HK-2 (cell line): Measurements from ENCODE around the gene AKAP10.
A peak's percentile ranks its signal among the peaks of the same experiment; 100 is the strongest.
"Not testable (repeated sequence)": the region's sequence is repeated elsewhere in the genome, so short reads cannot be mapped to it uniquely, and the experiment has no call there.

ENCODE experiments used
- DNase-seq: peaks from one replicate; pipeline ENCODE4 v3.0.0-alpha.2; 2018; ENCODE audit not compliant: unreplicated experiment

Gene AKAP10, protein sequence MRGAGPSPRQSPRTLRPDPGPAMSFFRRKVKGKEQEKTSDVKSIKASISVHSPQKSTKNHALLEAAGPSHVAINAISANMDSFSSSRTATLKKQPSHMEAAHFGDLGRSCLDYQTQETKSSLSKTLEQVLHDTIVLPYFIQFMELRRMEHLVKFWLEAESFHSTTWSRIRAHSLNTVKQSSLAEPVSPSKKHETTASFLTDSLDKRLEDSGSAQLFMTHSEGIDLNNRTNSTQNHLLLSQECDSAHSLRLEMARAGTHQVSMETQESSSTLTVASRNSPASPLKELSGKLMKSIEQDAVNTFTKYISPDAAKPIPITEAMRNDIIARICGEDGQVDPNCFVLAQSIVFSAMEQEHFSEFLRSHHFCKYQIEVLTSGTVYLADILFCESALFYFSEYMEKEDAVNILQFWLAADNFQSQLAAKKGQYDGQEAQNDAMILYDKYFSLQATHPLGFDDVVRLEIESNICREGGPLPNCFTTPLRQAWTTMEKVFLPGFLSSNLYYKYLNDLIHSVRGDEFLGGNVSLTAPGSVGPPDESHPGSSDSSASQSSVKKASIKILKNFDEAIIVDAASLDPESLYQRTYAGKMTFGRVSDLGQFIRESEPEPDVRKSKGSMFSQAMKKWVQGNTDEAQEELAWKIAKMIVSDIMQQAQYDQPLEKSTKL

DNA sequence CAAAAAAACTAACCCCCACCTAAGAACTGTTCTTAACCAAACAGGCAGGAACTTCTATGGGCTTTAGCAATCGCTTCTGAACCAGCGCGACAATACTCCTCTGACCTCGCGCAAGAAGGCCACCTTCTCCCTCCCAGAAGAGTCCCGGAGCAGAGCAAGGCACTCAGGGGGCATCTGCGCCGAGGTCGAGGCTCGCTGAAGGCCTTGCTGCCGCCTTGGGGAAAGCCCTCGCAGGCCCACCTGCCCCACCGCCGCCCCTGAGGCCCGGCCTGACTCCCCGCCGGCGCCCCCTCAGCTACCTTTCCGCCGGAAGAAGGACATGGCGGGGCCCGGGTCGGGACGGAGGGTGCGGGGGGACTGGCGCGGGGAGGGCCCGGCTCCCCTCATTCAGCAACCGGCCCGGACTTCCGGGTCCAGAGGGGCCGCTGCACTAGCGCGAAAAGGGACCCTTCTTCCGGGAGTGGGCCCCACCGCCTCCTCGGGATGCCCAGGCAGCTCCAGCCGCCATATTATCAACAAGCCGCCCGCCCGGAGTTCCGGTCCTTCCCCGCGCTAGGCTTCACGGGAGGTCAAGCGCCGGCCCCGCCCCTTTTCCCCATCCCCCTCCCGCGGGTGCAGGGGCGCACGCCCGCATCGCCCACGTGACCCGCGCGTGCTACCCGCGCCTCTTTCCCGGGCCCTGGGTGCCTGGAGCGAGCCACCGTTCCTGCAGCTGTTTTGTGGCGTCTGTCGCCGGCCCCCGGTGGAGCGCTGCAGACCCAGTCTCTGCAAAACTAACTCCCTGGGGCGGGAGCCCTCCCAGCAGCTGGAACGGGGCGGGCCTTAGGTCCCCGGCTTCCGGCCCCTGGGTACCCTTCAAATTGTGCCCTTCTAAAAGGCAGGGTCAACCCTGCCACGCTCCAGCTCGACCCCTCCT, at the start of gene AKAP10:
AKAP10 (minus strand) TSS at position 536 of the 916 bp plus-strand sequence; CDS start at position 387, 149 bp downstream.
- peak; percentile 92 for DNase-seq

DNA sequence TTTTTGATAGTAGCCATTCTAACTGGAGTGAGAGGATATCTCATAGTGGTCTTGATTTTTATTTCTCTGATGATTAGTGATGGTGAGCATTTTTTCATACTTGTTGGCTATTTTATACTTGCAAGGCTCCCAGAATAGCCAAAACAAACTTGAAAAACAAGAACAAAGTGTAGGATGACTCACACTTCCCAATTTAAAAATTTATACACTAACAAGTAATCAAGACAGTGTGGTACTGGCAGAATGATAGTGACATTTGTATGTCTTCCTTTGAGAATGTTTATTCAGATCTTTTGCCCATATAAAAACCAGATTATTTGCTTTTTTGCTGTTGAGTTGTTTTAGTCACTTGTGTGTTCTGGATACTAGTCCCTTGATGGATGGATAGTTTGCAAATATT, 49.3 kb upstream of the AKAP10 start:
- DNase-seq = no peak

DNA sequence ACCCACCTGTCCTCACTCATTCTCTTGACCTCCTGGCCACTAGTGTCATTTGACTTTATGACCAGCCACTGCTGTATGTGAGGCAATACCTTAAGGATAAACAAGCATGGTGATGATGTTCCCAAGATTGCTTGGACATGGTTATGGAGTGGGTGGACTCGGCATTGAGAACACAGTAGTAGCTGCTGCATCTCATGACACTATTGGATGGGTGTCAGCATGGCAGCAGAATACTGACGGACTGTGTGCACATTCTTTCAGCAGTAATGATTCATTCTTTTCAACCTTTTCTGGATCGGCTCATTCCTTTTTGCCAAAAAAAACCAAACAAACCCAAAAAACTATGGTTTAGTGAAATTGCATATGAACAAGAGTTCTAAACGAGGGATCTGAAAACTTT, 45.1 kb upstream of the AKAP10 start:
- no peak for DNase-seq

DNA sequence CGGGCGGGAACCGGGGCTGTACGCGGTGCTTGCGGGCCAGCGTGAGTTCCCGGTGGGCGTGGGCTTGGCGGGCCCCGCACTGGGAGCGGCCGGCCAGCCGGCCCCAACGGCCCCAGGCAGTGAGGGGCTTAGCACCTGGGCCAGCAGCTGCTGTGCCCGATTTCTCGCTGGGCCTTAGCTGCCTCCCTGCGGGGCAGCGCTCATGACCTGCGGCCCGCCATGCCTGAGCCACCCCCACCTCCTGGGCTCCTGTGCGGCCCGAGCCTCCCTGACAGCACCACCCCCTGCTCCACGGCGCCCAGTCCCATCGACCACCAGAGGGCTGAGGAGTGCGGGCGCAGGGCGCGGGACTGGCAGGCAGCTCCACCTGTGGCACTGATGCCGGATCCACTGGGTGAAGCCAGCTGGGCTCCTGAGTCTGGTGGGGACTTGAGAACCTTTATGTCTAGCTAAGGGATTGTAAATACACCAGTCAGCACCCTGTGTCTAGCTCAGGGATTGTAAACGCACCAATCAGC, 38.9 kb upstream of the AKAP10 start:
- DNase-seq = not testable (repeated sequence)

DNA sequence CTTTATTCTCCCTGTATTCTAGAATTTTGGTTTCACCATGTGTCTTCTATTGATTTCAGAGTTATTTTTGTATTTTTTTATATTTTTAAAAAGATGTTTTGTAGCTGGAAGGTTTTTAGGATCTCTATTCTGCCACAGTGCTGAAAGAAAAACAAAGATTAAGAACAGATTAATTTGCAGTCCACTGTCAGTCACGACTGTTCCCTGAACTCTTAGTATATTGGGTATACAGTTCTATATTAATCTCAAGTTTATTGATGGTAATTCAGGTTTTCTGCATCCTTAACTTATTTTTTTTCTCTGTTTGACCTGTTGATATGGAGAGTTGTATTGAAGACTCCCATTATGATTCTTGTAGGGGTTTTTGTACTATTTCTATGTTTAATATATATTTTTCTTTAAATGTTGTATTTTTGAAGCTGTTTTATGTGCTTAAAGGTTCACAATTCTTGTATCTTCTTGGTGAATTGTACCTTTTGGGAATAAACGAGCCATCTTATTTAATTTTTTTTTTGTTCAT, 34.4 kb upstream of the AKAP10 start:
- no peak for DNase-seq

DNA sequence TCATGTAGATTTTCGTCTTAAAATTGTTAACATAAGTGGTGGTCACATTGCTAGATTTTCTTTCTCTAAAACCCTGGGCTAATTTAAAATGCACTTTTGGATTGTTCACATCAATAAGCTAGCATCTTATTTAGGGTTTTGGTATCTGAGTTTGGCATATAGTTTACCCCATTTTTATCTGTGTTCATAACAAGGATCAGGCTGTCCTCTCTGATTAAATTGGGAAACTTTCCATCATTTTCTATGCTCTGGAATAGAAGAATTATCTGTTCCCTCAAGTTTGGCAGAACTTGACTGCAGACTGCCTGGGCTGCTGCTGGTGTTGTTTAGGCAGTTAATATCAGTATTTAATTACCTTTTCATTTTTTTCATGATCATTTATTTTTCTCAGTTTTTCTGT, 33.3 kb upstream of the AKAP10 start:
- DNase-seq = no peak

DNA sequence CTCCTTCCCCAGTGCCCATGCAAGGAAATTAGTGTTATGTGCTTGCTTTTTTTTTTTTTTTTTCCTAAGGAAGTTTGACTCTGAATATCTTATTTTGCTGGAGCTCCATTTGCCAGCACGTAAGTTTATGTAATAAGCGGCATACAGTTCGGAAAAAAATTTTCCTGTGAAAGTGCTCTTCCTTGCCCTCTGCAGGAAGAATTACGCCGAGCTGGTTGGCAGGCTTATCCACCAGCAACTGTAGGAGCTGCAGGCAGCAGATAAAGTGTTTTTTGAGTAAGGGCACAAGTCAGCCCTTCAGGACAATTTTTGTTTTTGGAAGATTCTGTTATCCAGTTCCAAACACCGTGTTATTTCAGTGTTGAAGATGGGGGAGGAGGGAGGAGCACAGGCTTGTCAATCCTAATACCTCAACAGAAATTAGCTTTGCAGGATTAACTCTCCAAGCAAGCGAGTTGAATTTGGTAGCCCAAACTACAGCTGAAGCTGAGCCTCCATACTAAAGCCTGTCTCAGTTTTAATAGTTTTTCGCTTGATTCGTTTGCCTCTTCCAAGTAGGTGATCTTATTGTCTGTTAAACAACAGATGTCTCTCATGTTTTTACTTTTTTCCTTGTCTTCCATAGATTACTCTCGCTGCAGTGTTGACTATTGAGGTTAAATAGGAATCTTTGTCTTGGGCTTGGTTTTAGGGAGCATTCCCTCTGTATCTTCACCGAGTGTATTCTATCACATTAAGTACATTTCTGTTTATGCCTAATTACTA, 32.7 kb upstream of the AKAP10 start:
- peak; percentile 14 for DNase-seq

DNA sequence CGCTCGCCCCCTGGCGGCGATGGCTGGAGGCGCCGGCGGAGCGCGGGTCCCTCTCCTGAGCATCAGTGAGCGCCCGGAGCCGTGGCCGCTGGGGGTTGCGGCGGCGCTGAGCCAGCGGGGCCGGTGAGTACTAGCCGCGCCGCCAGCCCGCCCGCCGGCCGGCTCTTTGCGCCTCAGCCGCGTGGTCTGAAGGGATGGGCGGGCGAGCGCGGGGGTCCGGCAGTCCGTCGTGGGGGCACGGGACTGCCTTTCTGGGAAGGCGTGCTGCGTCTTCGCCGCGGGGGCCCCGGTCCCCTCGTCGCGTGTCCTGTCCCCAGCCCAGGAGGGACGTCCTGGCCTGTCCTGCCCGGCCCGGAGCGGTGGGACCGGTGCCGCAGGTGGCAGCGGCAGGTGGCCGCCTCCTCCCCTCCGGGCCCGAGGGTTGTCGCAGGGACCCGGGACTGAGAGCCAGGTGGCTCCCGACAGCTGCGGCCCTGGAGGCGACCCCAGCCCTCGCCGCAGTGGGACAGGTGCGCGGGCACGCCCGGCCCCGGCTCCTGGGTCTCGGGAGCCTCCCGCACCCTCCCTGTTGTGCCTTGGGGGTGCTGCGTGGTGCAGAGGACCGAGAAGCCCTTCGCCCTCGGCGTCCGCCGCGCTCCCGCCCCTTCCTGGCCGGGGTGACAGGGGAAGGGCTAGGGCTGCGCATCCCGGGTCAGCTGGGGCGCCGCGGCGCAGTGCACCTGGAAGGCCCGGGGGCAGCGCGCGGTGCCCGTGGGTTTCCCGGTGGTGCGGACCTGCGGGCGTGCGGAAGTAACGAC, 31.9 kb upstream of the AKAP10 start, which contains the start of gene SPECC1:
SPECC1 (plus strand) TSS at position 58 of the 797 bp plus-strand sequence. CDS start 87,293 bp downstream, outside the sequence.
- peak; percentile 87 for DNase-seq

DNA sequence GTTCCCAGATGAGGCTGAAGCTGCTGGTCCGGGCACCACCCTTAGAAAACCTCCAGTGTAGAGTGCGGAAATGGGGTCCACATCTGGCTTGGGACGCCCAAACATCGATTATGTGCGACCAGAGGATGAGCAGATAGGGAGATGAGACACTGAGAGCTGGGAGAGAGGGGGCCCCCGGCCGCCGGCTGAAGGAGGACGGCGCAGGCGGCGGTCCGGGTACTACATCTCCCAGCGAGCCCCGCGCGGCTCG, 31.3 kb upstream of the AKAP10 start:
- no peak for DNase-seq

DNA sequence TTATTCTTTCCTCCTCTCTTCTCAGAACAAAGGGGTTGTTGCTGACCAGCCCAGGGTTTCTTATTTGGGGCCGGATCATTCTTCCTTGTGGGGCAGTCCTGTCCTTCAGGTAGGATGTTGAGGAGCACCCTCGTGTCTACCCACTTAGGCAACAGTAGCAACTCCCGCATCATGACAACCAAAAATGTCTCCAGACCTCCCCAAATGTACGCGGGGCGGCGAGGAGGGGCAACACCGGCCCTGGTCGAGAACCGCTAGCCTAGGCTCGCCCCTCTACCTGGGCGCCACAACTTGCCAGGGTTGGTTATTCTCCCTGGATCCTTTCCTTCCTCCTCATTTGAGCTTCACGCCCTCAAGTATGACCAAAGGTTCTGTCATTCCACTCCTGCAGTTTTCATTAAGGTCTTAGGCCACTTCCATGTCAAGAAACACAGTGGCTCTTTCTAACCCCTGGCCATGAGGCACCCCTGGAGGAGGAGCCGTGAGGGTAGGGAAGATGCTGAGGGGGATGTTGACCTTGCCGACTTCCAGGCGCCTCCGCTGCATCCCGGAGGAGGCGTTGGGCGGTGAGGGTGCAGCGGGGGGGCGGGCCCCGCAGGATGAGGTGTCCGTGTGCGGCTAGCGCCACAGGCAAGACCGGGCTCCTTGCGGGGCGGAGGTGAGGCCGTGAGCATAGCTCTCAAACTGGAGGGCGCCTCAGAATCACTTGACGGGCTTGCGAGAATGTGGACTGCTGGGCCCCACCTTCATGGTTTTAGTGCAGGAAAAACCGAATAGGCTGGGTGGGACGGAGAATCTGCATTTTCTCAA, 30.8 kb upstream of the AKAP10 start:
- DNase-seq = no peak

DNA sequence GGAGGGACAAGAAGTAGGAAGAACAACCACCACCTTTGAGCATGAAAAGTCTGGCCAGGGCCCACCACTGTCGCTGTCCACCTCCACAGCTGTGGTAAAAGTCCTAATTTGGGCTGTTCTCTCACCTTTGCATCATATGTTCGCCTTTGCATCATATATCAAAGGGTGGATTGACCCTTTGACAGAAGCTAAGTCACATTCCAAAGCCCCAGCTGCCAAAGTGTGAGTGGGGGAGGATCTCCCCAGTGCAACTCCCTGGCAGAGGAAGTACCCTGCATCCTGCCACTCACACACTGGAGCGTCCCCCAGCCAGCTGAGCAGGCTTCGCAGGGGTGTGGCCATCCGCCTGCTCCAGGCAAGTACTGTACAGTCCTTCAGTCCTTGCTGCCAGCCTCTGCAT, 18.9 kb upstream of the AKAP10 start:
- no peak for DNase-seq

DNA sequence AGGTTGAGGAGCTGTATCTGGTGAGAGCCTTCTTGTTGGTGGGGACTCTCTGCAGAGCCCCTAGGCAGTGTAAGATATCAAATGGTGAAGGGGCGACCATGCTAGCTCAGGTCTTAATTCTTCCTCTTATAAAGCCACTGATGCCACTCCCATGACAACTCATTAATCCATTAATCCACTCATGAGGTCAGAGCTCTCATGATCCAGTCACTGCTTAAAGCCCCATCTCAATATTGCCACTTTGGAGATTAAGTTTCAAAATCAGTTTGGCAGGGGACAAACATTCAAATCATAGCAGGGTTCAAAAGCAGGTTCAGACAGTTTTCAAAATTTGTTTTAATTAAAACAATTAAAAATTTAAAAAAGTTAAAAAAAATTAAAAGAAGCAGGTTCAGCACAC, 18.5 kb upstream of the AKAP10 start:
- DNase-seq = no peak

DNA sequence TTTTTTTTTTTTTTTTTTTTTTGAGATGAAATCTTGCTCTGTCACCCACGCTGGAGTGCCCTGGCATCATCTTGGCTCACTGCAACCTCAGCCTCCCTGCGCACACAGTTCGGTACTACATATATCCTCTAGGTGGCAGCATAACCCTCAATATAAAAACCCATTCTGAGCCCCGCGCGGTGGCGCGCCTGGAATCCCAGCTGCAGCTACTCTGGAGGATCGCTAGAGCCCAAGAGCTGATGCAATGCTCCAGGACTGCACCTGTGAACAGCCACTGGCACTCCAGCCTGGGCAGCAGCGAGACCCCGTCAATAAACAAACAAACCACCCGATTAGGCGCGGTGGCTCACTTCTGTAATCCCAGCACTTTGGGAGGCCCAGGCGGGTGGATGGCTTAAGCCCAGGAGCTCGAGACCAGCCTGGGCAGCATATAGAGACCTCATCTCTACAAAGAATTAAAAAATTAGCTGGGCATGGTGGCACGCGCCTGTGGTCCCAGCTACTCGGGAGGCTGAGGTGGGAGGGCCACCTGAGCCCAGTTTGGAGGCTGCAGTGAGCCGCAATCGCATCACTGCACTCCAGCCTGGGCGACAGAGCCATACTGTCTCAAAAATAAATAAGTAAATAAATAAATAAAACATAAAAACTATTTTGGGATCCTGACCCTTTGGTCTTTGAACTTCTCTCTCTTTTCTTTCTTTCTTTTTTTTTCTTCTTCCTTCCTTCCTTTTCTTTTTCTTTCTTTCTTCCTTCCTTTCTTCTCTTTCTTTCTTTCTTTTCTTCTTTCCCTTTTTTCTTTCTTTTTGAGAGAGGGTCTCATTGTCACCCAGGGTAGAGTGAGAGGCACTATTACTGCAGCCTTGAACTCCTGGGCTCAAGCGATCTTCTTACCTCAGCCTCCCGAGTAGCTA, 15.4 kb upstream of the AKAP10 start:
- peak; percentile 87 for DNase-seq

DNA sequence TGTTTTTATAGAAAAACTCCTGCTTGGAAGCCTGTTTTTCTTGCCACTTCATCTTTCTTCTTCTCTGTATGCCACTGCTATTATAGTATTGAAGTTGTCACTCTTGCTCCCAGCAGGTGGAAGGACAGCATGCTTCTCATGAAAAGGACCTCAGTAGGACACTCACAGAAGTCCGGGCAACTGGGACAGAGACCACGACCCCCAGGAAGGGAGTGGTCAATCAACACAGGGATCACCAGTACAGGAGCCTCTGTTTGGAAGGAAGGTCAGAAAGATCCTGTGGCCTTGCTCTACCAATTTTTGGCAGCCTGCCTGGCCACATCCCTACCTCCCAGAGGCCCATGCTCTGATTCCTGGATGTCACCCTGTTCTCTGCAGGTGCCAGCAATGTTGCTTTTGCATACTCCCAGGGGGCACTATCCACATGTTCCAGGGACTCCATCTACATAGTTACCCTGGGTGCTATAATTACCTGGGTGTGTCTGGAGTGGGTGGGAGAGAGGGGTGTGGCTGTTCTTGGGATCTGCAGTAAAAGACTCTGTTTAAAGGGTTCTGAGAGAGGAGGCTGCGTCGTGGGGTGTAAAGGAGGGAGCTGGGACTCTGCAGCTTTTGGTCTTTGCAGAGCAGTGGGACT, 13.7 kb upstream of the AKAP10 start:
- no peak for DNase-seq

DNA sequence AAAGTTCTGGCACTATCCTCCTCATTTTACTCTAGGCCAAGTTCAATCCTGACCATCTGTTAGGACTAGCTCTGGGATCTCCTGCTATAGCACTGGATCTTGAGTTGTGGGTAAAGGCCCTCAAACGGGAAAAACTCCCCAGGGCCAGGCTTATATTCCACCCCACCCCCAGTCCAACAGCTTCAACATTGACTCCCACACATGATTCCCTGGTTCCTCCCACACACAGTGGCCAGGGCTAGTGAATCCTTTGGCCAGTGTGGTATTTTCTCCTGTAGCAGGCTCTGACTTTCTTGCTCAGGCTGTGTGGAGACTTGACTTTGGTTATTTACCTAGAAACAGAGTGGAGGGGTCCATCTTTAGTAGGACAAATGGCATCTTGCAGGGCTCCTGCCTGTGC, 10.3 kb upstream of the AKAP10 start:
- DNase-seq = no peak

DNA sequence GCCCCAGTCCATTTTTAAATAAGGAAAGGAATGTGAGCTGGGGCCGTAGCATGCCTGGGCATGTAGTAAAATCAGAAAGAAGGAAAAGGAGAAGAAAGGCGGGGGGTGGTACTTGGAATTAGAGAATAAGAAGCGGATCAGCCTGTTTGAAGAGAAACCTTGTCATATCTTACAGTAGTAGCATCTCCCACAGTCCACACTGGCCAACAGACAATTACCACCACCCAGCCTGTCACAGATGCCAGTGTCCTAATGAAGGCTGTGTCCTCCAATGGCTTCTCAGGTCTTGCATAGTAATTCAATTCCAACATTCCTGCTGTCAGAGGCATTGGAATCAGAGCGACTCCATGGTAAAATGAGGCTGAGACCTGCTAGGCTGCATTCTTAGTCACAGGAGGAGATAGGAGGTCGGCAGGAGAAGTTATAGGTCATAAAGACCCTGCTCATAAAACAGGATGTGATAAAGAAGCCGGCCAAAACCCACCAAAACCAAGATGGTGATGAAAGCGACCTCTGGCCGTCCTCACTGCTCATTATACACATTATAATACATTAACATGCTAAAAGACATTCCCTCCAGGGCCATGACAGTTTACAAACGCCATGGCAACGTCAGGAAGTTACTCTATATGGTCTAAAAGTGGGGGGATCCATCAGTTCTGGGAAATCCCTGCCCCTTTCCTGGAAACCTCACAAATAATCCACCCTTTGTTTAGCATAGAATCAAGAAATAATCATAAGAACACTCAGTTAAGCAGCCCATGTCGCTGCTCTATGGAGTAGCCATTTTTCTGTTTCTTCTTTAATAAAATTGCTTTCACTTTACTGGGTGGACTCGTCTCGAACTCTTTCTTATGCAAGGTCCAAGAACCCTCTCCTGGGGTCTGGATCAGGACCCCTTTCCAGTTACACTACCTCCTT, 9.6 kb upstream of the AKAP10 start:
- no peak for DNase-seq
